ENCODE data around the gene FNIP2.

FNIP2 gene

GRCh38 chr4:158930639-158930972 lies 161.8 kb downstream of the FNIP2 start:
- no peak for DNase-seq (ENCODE audit: insufficient read length, low spot score)
- FAIRE-seq: no peak
- no peak for TF ChIP-seq SPI1 (IDR thresholded peaks at IDR 0.05; ENCODE audit: low read depth, low read length)
- no peak for TF ChIP-seq POLR2A (IDR thresholded peaks at IDR 0.05; ENCODE audit: low read depth, low read length)
- TF ChIP-seq POLR2AphosphoS5 (IDR thresholded peaks at IDR 0.05; ENCODE audit: low read depth, low read length): no peak
- no peak for TF ChIP-seq PAX5 (IDR thresholded peaks at IDR 0.05; ENCODE audit: insufficient read depth, low read length, severe bottlenecking)
- no peak for TF ChIP-seq POU2F2 (IDR thresholded peaks at IDR 0.05; ENCODE audit: low read depth, low read length)
- no peak for TF ChIP-seq TAF1 (IDR thresholded peaks at IDR 0.05; ENCODE audit: low read depth, low read length)

- DNase-seq (ENCODE audit: insufficient read length, low spot score): no peak
- TF ChIP-seq TAF1 (IDR thresholded peaks at IDR 0.05; ENCODE audit: low read depth, low read length) (no peak), PAX5 (IDR thresholded peaks at IDR 0.05; ENCODE audit: insufficient read depth, low read length, severe bottlenecking) (no peak), POLR2A (IDR thresholded peaks at IDR 0.05; ENCODE audit: low read depth, low read length) (no peak), POLR2AphosphoS5 (IDR thresholded peaks at IDR 0.05; ENCODE audit: low read depth, low read length) (no peak), POU2F2 (IDR thresholded peaks at IDR 0.05; ENCODE audit: low read depth, low read length) (no peak), SPI1 (IDR thresholded peaks at IDR 0.05; ENCODE audit: low read depth, low read length) (no peak)
- no peak for FAIRE-seq
Observed at GRCh38 chr4:158933236-158933635, 164.4 kb downstream of the FNIP2 start.

GRCh38 chr4:158934996-158935669 lies 166.3 kb downstream of the FNIP2 start:
- TF ChIP-seq PAX5 (IDR thresholded peaks at IDR 0.05; ENCODE audit: insufficient read depth, low read length, severe bottlenecking): no peak
- no peak for TF ChIP-seq SPI1 (IDR thresholded peaks at IDR 0.05; ENCODE audit: low read depth, low read length)
- no peak for TF ChIP-seq POU2F2 (IDR thresholded peaks at IDR 0.05; ENCODE audit: low read depth, low read length)
- TF ChIP-seq POLR2AphosphoS5 (IDR thresholded peaks at IDR 0.05; ENCODE audit: low read depth, low read length): no peak
- TF ChIP-seq TAF1 (IDR thresholded peaks at IDR 0.05; ENCODE audit: low read depth, low read length): no peak
- no peak for TF ChIP-seq POLR2A (IDR thresholded peaks at IDR 0.05; ENCODE audit: low read depth, low read length)

GRCh38 chr4:158936238-158936637 lies 167.4 kb downstream of the FNIP2 start:
- DNase-seq (ENCODE audit: insufficient read length, low spot score) (no peak), FAIRE-seq (no peak)
- TF ChIP-seq POLR2A (IDR thresholded peaks at IDR 0.05; ENCODE audit: low read depth, low read length) (no peak), PAX5 (IDR thresholded peaks at IDR 0.05; ENCODE audit: insufficient read depth, low read length, severe bottlenecking) (no peak), TAF1 (IDR thresholded peaks at IDR 0.05; ENCODE audit: low read depth, low read length) (no peak), POLR2AphosphoS5 (IDR thresholded peaks at IDR 0.05; ENCODE audit: low read depth, low read length) (no peak)

More at GRCh38 chr4:158934996-158935669, 166.3 kb downstream of the FNIP2 start:
- FAIRE-seq: no peak
- no peak for DNase-seq (ENCODE audit: insufficient read length, low spot score)

GRCh38 chr4:158938220-158939044 lies 169.6 kb downstream of the FNIP2 start:
- DNase-seq (ENCODE audit: insufficient read length, low spot score): no peak

GRCh38 chr4:158940271-158940670 lies 171.4 kb downstream of the FNIP2 start:
- no peak for TF ChIP-seq SPI1 (IDR thresholded peaks at IDR 0.05; ENCODE audit: low read depth, low read length)
- TF ChIP-seq POLR2A (IDR thresholded peaks at IDR 0.05; ENCODE audit: low read depth, low read length): no peak
- TF ChIP-seq TAF1 (IDR thresholded peaks at IDR 0.05; ENCODE audit: low read depth, low read length): no peak
- TF ChIP-seq PAX5 (IDR thresholded peaks at IDR 0.05; ENCODE audit: insufficient read depth, low read length, severe bottlenecking): no peak
- FAIRE-seq: no peak
- no peak for DNase-seq (ENCODE audit: insufficient read length, low spot score)

More at GRCh38 chr4:158938220-158939044, 169.6 kb downstream of the FNIP2 start:
- TF ChIP-seq POU2F2 (IDR thresholded peaks at IDR 0.05; ENCODE audit: low read depth, low read length): no peak
- TF ChIP-seq PAX5 (IDR thresholded peaks at IDR 0.05; ENCODE audit: insufficient read depth, low read length, severe bottlenecking): no peak
- no peak for TF ChIP-seq POLR2A (IDR thresholded peaks at IDR 0.05; ENCODE audit: low read depth, low read length)
- no peak for TF ChIP-seq POLR2AphosphoS5 (IDR thresholded peaks at IDR 0.05; ENCODE audit: low read depth, low read length)
- no peak for TF ChIP-seq SPI1 (IDR thresholded peaks at IDR 0.05; ENCODE audit: low read depth, low read length)
- TF ChIP-seq TAF1 (IDR thresholded peaks at IDR 0.05; ENCODE audit: low read depth, low read length): no peak
- no peak for FAIRE-seq

GRCh38 chr4:158941321-158941720 lies 172.5 kb downstream of the FNIP2 start:
- TF ChIP-seq TAF1 (IDR thresholded peaks at IDR 0.05; ENCODE audit: low read depth, low read length) (no peak), POU2F2 (IDR thresholded peaks at IDR 0.05; ENCODE audit: low read depth, low read length) (no peak), SPI1 (IDR thresholded peaks at IDR 0.05; ENCODE audit: low read depth, low read length) (no peak), PAX5 (IDR thresholded peaks at IDR 0.05; ENCODE audit: insufficient read depth, low read length, severe bottlenecking) (no peak)
- no peak for FAIRE-seq

GRCh38 chr4:158941895-158942294 lies 173.1 kb downstream of the FNIP2 start:
- no peak for DNase-seq (ENCODE audit: insufficient read length, low spot score)
- no peak for FAIRE-seq
- TF ChIP-seq POLR2A (IDR thresholded peaks at IDR 0.05; ENCODE audit: low read depth, low read length) (no peak), TAF1 (IDR thresholded peaks at IDR 0.05; ENCODE audit: low read depth, low read length) (no peak), POLR2AphosphoS5 (IDR thresholded peaks at IDR 0.05; ENCODE audit: low read depth, low read length) (no peak), PAX5 (IDR thresholded peaks at IDR 0.05; ENCODE audit: insufficient read depth, low read length, severe bottlenecking) (no peak), SPI1 (IDR thresholded peaks at IDR 0.05; ENCODE audit: low read depth, low read length) (no peak), POU2F2 (IDR thresholded peaks at IDR 0.05; ENCODE audit: low read depth, low read length) (no peak)

More at GRCh38 chr4:158941321-158941720, 172.5 kb downstream of the FNIP2 start:
- no peak for DNase-seq (ENCODE audit: insufficient read length, low spot score)

- DNase-seq (ENCODE audit: insufficient read length, low spot score) (no peak), FAIRE-seq (no peak)
- TF ChIP-seq POLR2A (IDR thresholded peaks at IDR 0.05; ENCODE audit: low read depth, low read length): no peak
- TF ChIP-seq POU2F2 (IDR thresholded peaks at IDR 0.05; ENCODE audit: low read depth, low read length): no peak
- no peak for TF ChIP-seq PAX5 (IDR thresholded peaks at IDR 0.05; ENCODE audit: insufficient read depth, low read length, severe bottlenecking)
- no peak for TF ChIP-seq POLR2AphosphoS5 (IDR thresholded peaks at IDR 0.05; ENCODE audit: low read depth, low read length)
- TF ChIP-seq TAF1 (IDR thresholded peaks at IDR 0.05; ENCODE audit: low read depth, low read length): no peak
- TF ChIP-seq SPI1 (IDR thresholded peaks at IDR 0.05; ENCODE audit: low read depth, low read length): no peak
Observed at GRCh38 chr4:158945529-158946108, 176.8 kb downstream of the FNIP2 start.

All from GM12891 (cell line).